PC-9 (cell line): Measurements from ENCODE around the gene KIAA0232. TPM values are rescaled to one million over a fixed set of nuclear protein-coding genes. Genes with fewer than 3 reads are reported as not detected.

Experiments
- BruUV-seq: library from RNA; stranded (reverse); fragments of 400-500 nt; replicated peaks from 2 replicates; lab custom pipeline; 2021; lab: Mats Ljungman, UMichigan
- CTCF ChIA-PET: fragments of 300-600 bp; sonication (Branson Sonifier 250); formaldehyde crosslinking; loops from one replicate; lab custom pipeline; 2022; ENCODE audit warnings: antibody characterized with exemption; lab: Charles Lee
- POLR2A ChIA-PET: fragments of 300-600 bp; sonication (Branson Sonifier 250); formaldehyde crosslinking; loops from one replicate; lab custom pipeline; 2022; ENCODE audit warnings: antibody characterized with exemption; ENCODE audit not compliant: unreplicated experiment; lab: Charles Lee
- DNase-seq, 2 experiments: peaks; one replicate each; pipeline versions ENCODE4 v3.0.0 to v3.0.0-alpha.2; 2015 to 2022; ENCODE audit warnings: mixed read lengths in 1 of 2
- H2AFZ ChIP-seq: fragments of 200-600 bp; sonication (generic); 2 replicates; pipeline ENCODE4 v1.8.1; 2017; ENCODE audit warnings: antibody characterized with exemption
- H3F3A ChIP-seq: fragments of 200-600 bp; sonication (generic); 2 replicates; pipeline ENCODE4 v1.8.1; 2017; ENCODE audit warnings: antibody characterized with exemption, mild to moderate bottlenecking, low read depth; ENCODE audit not compliant: insufficient read depth
- H3K27ac ChIP-seq: fragments of 200-600 bp; sonication (generic); 2 replicates; pipeline ENCODE4 v1.6.1; 2016; ENCODE audit warnings: mixed run types
- H3K27me3 ChIP-seq: fragments of 200-600 bp; sonication (generic); 2 replicates; pipeline ENCODE4 v1.6.1; 2016; ENCODE audit warnings: low read depth, mixed run types; ENCODE audit not compliant: insufficient read depth
- H3K36me3 ChIP-seq: fragments of 200-600 bp; sonication (generic); 2 replicates; pipeline ENCODE4 v1.6.1; 2016; ENCODE audit warnings: low read depth, mixed run types
- H3K4me1 ChIP-seq: fragments of 200-600 bp; sonication (generic); replicated peaks from 2 replicates; pipeline ENCODE4 v1.6.1; 2016; ENCODE audit warnings: mixed run types; ENCODE audit not compliant: insufficient read depth
- H3K4me2 ChIP-seq: fragments of 200-600 bp; sonication (generic); 2 replicates; pipeline ENCODE4 v1.6.1; 2017; ENCODE audit warnings: mixed run types
- H3K4me3 ChIP-seq: fragments of 200-600 bp; sonication (generic); 2 replicates; pipeline ENCODE4 v1.6.1; 2016; ENCODE audit warnings: mixed run types
- H3K79me2 ChIP-seq: fragments of 200-600 bp; sonication (generic); 2 replicates; pipeline ENCODE4 v1.6.1; 2017; ENCODE audit warnings: low read depth, mixed run types
- H3K9me2 ChIP-seq: fragments of 200-600 bp; sonication (generic); 2 replicates; pipeline ENCODE4 v1.8.1; 2017; ENCODE audit warnings: mild to moderate bottlenecking; ENCODE audit not compliant: insufficient read depth
- H3K9me3 ChIP-seq: fragments of 200-600 bp; sonication (generic); 2 replicates; pipeline ENCODE4 v1.8.1; 2016; ENCODE audit warnings: low read depth; ENCODE audit not compliant: insufficient read depth
- H4K20me1 ChIP-seq: fragments of 200-600 bp; sonication (generic); 2 replicates; pipeline ENCODE4 v1.8.1; 2017; ENCODE audit not compliant: insufficient read depth
- EZH2 ChIP-seq: fragments of 200-600 bp; sonication (generic); IDR thresholded peaks from 2 replicates; pipeline ENCODE4 v1.8.0; 2017; ENCODE audit warnings: antibody characterized with exemption, low read depth
- intact Hi-C: fragments of 100-400 bp; cut with micrococcal nuclease; formaldehyde crosslinking; loops from one replicate; pipeline ENCODE4 v1.10.0; 2022; ENCODE audit not compliant: unreplicated experiment
- total RNA-seq: library from RNA; stranded (reverse); gene quantifications from 2 replicates; pipeline ENCODE4 v1.2.3, GENCODE V29; 2021
- TF ChIP-seq, protein P1 (sequence below): fragments of 200-600 bp; sonication (generic); conservative IDR thresholded peaks from 2 replicates; pipeline ENCODE4 v1.6.1; 2017; ENCODE audit warnings: mixed run types, antibody characterized with exemption, mild to moderate bottlenecking, moderate library complexity

KIAA0232 gene
- total RNA-seq, 1 experiment from 2014 or later = 24.7 TPM

DNA sequence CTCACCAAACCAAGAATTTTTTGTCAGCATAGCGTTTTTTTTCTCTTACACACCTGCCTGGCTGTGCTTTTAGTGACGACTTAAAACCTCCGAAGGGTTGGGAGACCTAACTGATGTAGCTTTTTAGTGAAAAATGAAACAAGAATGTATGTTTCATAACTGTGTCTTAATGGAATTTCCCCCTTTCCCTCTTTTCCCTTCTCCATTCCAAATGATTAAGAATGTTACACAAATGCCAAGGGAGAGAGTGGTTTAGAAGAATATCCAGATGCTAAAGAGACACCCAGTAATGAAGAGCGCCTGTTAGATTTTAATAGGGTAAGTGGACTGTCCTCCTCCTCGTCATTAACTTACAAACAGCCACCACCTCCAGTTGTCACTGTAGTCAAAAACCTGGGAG lies 93.9 kb downstream of the KIAA0232 start:
- peaks cover 5% of the 10 kb centered on the region; the same call in 1 of the 2 replicates for H4K20me1 ChIP-seq
- no peaks in the 10 kb centered on the region for H3K9me3 ChIP-seq
- ChIA-PET POLR2A (no interaction called here), CTCF (no interaction called here)
- no peaks in the 10 kb centered on the region for H3K4me1 ChIP-seq
- no peak overlapping the region for H3K4me2 ChIP-seq
- no peak for TF ChIP-seq EZH2
- TF ChIP-seq, protein P1, sequence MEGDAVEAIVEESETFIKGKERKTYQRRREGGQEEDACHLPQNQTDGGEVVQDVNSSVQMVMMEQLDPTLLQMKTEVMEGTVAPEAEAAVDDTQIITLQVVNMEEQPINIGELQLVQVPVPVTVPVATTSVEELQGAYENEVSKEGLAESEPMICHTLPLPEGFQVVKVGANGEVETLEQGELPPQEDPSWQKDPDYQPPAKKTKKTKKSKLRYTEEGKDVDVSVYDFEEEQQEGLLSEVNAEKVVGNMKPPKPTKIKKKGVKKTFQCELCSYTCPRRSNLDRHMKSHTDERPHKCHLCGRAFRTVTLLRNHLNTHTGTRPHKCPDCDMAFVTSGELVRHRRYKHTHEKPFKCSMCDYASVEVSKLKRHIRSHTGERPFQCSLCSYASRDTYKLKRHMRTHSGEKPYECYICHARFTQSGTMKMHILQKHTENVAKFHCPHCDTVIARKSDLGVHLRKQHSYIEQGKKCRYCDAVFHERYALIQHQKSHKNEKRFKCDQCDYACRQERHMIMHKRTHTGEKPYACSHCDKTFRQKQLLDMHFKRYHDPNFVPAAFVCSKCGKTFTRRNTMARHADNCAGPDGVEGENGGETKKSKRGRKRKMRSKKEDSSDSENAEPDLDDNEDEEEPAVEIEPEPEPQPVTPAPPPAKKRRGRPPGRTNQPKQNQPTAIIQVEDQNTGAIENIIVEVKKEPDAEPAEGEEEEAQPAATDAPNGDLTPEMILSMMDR = no peak
- H3K79me2 ChIP-seq = no peaks in the 10 kb centered on the region
- H3F3A ChIP-seq = no peaks in the 10 kb centered on the region; the same call in 1 of the 2 replicates
- no peak overlapping the region for H2AFZ ChIP-seq
- no peak overlapping the region for H3K27ac ChIP-seq
- DNase-seq = no peak
- H3K9me2 ChIP-seq = no peaks in the 10 kb centered on the region
- no peak overlapping the region for H3K4me3 ChIP-seq
- intact Hi-C loops = loop anchor here (10.0 kb wide), 1 partner anchor 322 kb away; no protein-coding TSS in a partner anchor
- 0 out of 2 replicates have a peak, but pooled peaks cover 6% of the 10 kb centered on the region for H3K36me3 ChIP-seq
- no TSS peak for BruUV-seq
- no peaks in the 10 kb centered on the region for H3K27me3 ChIP-seq

DNA sequence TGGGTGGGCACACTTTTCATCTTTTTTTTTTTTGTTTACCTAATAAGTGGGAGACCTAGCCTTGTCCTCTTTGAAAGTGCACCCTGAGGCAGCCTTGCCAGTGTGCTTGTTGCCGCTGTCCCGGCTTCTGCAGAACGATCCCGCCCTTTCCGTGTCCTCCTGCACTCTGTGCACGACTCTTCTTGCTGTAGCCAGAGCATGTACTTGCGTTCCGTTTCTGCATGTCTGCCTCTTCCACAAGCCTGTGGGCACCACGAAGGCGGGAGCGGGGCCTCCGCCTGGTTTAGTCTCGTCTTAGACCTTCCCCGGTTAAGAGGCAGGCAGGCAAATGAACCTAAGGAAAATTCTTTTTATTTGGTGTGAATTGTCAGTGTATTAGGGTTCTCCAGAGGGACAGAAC lies 94.5 kb downstream of the KIAA0232 start:
- Histone ChIP-seq H3K4me2 (no peak overlapping the region), H3K27me3 (no peaks in the 10 kb centered on the region), H3K79me2 (no peaks in the 10 kb centered on the region), H3K9me3 (no peaks in the 10 kb centered on the region), H3K4me1 (no peaks in the 10 kb centered on the region), H2AFZ (no peak overlapping the region), H3K9me2 (no peaks in the 10 kb centered on the region), H3K4me3 (no peak overlapping the region), H4K20me1 (peaks cover 5% of the 10 kb centered on the region; the same call in 1 of the 2 replicates), H3F3A (no peaks in the 10 kb centered on the region; the same call in 1 of the 2 replicates), H3K36me3 (0 out of 2 replicates have a peak, but pooled peaks cover 6% of the 10 kb centered on the region), H3K27ac (no peak overlapping the region)
- intact Hi-C loops = loop anchor here (10.0 kb wide), 1 partner anchor 322 kb away; no protein-coding TSS in a partner anchor
- CTCF ChIA-PET = no interaction called here
- DNase-seq = no peak
- TF ChIP-seq, protein P1 = no peak
- no peak for TF ChIP-seq EZH2
- POLR2A ChIA-PET = no interaction called here
- no TSS peak for BruUV-seq

DNA sequence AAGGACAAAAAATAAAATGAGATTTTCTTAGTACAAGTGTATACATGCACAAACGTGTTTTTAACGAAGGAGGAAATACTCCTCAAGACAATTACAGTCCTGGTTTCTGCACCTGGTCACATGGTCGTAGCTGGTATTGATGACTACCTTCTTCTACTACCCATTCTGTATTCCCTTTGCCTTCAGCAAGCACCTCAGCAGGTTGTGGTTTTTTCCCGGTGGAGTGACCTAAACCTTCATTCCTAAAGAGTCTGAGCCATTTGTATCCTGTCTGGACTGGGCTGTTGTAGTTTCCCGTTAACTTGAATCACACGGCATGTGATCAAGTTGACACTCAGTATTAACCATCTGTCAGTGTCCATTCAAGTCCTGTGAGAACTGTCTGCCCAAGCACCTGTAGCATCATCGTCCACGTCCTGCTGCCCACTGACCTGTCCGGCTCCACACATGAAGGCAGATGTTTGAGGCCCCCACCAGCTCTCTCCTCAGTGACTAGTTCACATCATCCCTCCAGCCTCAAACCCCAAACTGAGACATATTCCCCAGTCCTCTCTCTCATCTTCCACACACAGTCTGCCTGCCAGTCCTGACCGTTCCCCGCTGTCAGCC lies 96.0 kb downstream of the KIAA0232 start:
- Histone ChIP-seq H3K9me2 (no peaks in the 10 kb centered on the region), H3F3A (no peaks in the 10 kb centered on the region; the same call in 1 of the 2 replicates), H3K4me1 (no peaks in the 10 kb centered on the region), H3K27ac (no peak overlapping the region), H3K79me2 (no peaks in the 10 kb centered on the region), H3K4me3 (no peak overlapping the region), H3K27me3 (no peaks in the 10 kb centered on the region), H3K4me2 (no peak overlapping the region), H4K20me1 (peaks cover 5% of the 10 kb centered on the region; the same call in 1 of the 2 replicates), H3K9me3 (no peaks in the 10 kb centered on the region), H2AFZ (no peak overlapping the region), H3K36me3 (0 out of 2 replicates have a peak, but pooled peaks cover 12% of the 10 kb centered on the region)
- CTCF ChIA-PET = no interaction called here
- POLR2A ChIA-PET = interaction anchor here (0.7 kb wide), 1 partner anchor 211 kb away, joined by 11 read pairs; no protein-coding TSS in a partner anchor
- BruUV-seq = no TSS peak
- DNase-seq = no peak
- intact Hi-C loops = loop anchor here (10.0 kb wide), 1 partner anchor 324 kb away; no protein-coding TSS in a partner anchor
- TF ChIP-seq EZH2 = no peak
- TF ChIP-seq, protein P1 = no peak
